ENCODE data around the gene DSCAML1.

DSCAML1 gene

DNA sequence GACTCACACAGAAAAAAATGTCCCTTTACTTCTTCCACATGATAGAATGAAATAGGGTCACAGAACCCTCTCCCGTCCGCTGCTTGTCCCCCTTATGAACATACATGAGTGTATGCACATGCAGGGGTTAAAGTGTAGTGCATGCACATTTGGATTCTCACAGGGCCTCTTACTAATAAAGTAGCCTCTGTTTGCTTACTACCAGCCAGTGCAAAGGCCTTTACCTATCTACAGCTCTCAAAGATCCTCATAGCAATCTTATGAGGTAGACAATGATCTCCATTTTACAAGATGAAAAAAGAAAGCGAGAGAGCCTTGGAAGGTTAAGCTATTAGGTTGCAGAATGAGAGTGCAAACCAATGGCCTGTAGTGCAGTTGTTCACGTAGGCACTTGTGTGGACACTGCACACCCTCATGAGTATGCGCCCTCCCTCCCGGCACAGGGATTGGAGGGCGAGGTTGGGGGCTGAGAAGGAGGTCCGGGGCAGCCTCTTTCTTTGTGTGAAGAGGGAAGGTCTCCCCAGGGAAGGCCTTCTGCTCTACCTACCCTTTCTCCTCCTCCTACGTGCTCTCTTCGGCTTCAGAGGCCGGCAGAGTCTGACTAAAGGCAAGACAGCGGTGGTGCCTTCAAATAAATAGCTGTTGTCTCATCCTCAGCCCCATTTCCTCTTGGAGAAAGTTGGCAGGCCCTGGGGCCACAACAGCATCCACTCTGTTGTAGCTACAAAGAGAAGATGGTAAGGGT, 378.1 kb downstream of the DSCAML1 start:
- no peak overlapping the region for H3K4me3 ChIP-seq (ENCODE audit: low read depth, low read length)
- TF ChIP-seq, protein P1, sequence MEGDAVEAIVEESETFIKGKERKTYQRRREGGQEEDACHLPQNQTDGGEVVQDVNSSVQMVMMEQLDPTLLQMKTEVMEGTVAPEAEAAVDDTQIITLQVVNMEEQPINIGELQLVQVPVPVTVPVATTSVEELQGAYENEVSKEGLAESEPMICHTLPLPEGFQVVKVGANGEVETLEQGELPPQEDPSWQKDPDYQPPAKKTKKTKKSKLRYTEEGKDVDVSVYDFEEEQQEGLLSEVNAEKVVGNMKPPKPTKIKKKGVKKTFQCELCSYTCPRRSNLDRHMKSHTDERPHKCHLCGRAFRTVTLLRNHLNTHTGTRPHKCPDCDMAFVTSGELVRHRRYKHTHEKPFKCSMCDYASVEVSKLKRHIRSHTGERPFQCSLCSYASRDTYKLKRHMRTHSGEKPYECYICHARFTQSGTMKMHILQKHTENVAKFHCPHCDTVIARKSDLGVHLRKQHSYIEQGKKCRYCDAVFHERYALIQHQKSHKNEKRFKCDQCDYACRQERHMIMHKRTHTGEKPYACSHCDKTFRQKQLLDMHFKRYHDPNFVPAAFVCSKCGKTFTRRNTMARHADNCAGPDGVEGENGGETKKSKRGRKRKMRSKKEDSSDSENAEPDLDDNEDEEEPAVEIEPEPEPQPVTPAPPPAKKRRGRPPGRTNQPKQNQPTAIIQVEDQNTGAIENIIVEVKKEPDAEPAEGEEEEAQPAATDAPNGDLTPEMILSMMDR (IDR thresholded peaks at IDR 0.05; ENCODE audit: control insufficient read depth, extremely low read depth, insufficient read depth) = no peak
- DNase-seq (ENCODE audit: low read depth) = no peak

GRCh38 chr11:117417856-117418255, 379.2 kb downstream of the DSCAML1 start:
- DNase-seq (ENCODE audit: low read depth) = no peak
- TF ChIP-seq, protein P1 (IDR thresholded peaks at IDR 0.05; ENCODE audit: control insufficient read depth, extremely low read depth, insufficient read depth) = no peak
- no peak overlapping the region for H3K4me3 ChIP-seq (ENCODE audit: low read depth, low read length)

- DNase-seq (ENCODE audit: low read depth) = no peak
- no peak overlapping the region for H3K4me3 ChIP-seq (ENCODE audit: low read depth, low read length)
- TF ChIP-seq, protein P1 (IDR thresholded peaks at IDR 0.05; ENCODE audit: control insufficient read depth, extremely low read depth, insufficient read depth) = no peak
Observed at GRCh38 chr11:117417342-117417741, 379.7 kb downstream of the DSCAML1 start.

DNA sequence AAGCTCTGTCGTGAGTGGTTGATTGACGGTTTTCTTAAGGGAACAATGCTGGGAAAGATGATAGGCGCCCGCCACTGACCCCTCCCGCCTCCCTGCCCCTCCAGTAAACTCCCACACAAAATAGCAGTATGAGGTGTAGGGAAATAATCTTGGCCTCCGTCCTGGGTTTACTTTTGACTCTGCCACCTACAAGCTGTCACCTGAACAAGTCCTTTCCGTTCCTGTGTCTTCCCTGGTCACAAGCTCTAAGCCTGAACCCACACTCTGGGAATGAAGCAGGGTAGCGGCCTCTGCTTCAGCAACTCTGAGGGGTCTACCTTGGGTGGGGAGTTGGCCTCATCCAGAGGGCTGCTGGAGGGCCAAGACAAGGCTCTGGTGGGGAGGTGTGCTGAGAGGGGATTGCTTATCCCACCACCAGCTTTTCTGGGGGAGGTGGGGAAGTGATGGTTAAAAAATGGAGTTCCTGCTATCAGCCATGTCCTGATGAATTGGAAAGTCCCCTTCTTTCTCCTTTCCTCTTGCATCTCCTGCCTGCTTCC, 381.6 kb downstream of the DSCAML1 start:
- TF ChIP-seq, protein P1 (IDR thresholded peaks at IDR 0.05; ENCODE audit: control insufficient read depth, extremely low read depth, insufficient read depth) = no peak
- no peak for DNase-seq (ENCODE audit: low read depth)
- no peak overlapping the region for H3K4me3 ChIP-seq (ENCODE audit: low read depth, low read length)

DNA sequence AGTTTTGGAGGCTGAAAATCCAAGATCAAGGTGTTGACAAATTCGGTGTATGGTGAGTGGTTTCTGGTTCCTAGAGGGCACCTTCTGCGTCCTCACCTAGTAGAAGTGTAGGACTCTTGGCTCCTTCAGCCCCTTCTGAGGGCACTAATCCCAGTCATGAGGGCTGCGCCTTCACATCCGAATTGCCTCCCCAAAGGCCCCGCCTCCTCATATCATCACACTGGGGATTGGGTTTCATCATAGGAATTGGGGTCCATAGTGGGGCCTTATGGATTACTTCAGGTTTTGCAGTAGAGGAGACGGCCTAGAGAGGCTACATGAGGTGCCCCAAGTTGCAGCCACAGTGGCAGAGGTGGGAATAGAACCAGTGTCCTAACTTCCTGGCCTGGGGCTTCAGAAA, 382.3 kb downstream of the DSCAML1 start:
- no peak overlapping the region for H3K4me3 ChIP-seq (ENCODE audit: low read depth, low read length)
- TF ChIP-seq, protein P1 (IDR thresholded peaks at IDR 0.05; ENCODE audit: control insufficient read depth, extremely low read depth, insufficient read depth) = no peak
- no peak for DNase-seq (ENCODE audit: low read depth)

DNA sequence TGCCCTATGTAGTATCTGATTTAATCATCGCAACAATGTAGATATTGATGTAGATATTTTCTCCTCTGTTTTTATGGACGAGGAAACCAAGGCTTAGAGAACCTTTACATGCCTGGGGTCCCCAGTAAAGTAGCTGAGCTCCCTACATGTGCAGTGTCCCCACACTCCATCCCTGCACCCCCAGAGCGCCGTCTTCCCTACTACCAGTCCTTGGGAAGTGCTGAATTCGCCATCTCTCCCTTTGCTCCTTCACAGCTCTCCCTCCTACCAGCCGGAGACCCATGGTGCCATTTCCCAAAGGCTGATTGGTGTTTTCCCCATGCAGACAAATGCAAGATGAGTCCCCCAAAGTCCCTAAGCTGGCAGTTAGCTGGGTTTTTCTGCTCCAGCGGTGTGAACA, 383.4 kb downstream of the DSCAML1 start:
- DNase-seq (ENCODE audit: low read depth) = no peak
- TF ChIP-seq, protein P1 (IDR thresholded peaks at IDR 0.05; ENCODE audit: control insufficient read depth, extremely low read depth, insufficient read depth) = no peak
- no peak overlapping the region for H3K4me3 ChIP-seq (ENCODE audit: low read depth, low read length)
